ENCODE results near the gene ZNF593. TPM values are rescaled to one million over a fixed set of nuclear protein-coding genes. Genes with fewer than 3 reads are reported as not detected.

ZNF593 gene
- total and polyA plus RNA-seq, 9 of the 15 experiments (the other 6 are each of a cell fraction or from before 2014, with no cell fraction given) = 9.8 to 334 (median 48.2) TPM

GRCh38 chr1:26162220-26162709 is 7.4 kb upstream of the ZNF593 start (continued):
- TF ChIP-seq AFF1 (IDR thresholded peaks at IDR 0.05; ENCODE audit: low read depth in 1 of 2, partially characterized antibody in 2 of 2) = no peak
- TF ChIP-seq IRF1 (CRISPR knock-in tag; IDR thresholded peaks at IDR 0.05; ENCODE audit: borderline replicate concordance) = no peak
- no peak for TF ChIP-seq FOXJ2 (tag; IDR thresholded peaks at IDR 0.05)
- no peak for TF ChIP-seq TBP (optimal IDR thresholded peaks at IDR 0.05; ENCODE audit: low read depth, low read length)
- TF ChIP-seq ZNF764 (CRISPR knock-in tag; IDR thresholded peaks at IDR 0.05; ENCODE audit: low read depth) = no peak
- TF ChIP-seq MECOM (CRISPR knock-in tag; IDR thresholded peaks at IDR 0.05) = no peak
- no peak for TF ChIP-seq NR2F6 (CRISPR knock-in tag; IDR thresholded peaks at IDR 0.05)
- no peak for TF ChIP-seq SRSF1 (IDR thresholded peaks at IDR 0.05; ENCODE audit: low read depth, low read length)
- no peak for TF ChIP-seq NCOA6 (IDR thresholded peaks at IDR 0.05)
- no peak for TF ChIP-seq ARHGAP35 (IDR thresholded peaks at IDR 0.05; ENCODE audit: partially characterized antibody)
- no peak for TF ChIP-seq HMGN3 (IDR thresholded peaks at IDR 0.05; ENCODE audit: borderline replicate concordance, extremely low read depth, insufficient read length, low read depth, low read length)
- TF ChIP-seq RNF219 (CRISPR knock-in tag; IDR thresholded peaks at IDR 0.05) = no peak
- no peak for TF ChIP-seq SNIP1 (IDR thresholded peaks at IDR 0.05; ENCODE audit: low read depth)
- no peak for TF ChIP-seq ZMIZ1 (IDR thresholded peaks at IDR 0.05; ENCODE audit: low read depth in 2 of 2, low read length in 2 of 2)
- TF ChIP-seq SRSF9 (IDR thresholded peaks at IDR 0.05; ENCODE audit: borderline replicate concordance, low read depth, low read length) = no peak
- TF ChIP-seq ZNF239 (CRISPR knock-in tag; IDR thresholded peaks at IDR 0.05) = no peak
- TF ChIP-seq ZC3H4 (CRISPR knock-in tag; IDR thresholded peaks at IDR 0.05; ENCODE audit: borderline replicate concordance) = no peak
- TF ChIP-seq KDM2B (CRISPR knock-in tag; IDR thresholded peaks at IDR 0.05) = no peak; the same call in 1 of the 2 replicates
- peak; percentile 32 for TF ChIP-seq BRD9 (IDR thresholded peaks at IDR 0.05; ENCODE audit: low read depth, partially characterized antibody)
